Spleen (tissue), 7 donors: ENCODE measurements around the gene FAM240A.

ENCODE experiments used
- POLR2A ChIP-seq, 3 donors: fragments of 450-650 bp; IDR thresholded peaks; one replicate each; pipeline ENCODE4 v1.5.1; 2017; ENCODE audit warnings: antibody characterized with exemption in 3 of 3, mild to moderate bottlenecking in 1 of 3
- POLR2AphosphoS5 ChIP-seq, 3 donors: sonication (generic); formaldehyde crosslinking; IDR thresholded peaks; one replicate each; pipeline ENCODE4 v1.5.1; 2017; ENCODE audit warnings: antibody characterized with exemption in 3 of 3
- TF ChIP-seq, protein P1 (sequence below), 11 experiments: fragments of 200-600 bp in 7 of 11; fragments of 450-650 bp in 4 of 11; sonication (generic) in 4 of 11; IDR thresholded peaks in 8 of 11; conservative IDR thresholded peaks in 3 of 11; 1 replicate in 7 of 11; 2 replicates in 4 of 11; pipeline versions ENCODE4 v1.4.0 to v1.8.0; 2016 to 2021; ENCODE audit warnings: antibody characterized with exemption in 11 of 11, inconsistent platforms in 4 of 11, mild to moderate bottlenecking in 1 of 11
- donor health status: DM: no; HTN: no; CAD: no; lungs with moderate emphysema.
- donor health status: DM: no; HTN: no; CAD: no.
- donor health status: DM: no; HTN: no; CAD: no.

DNA sequence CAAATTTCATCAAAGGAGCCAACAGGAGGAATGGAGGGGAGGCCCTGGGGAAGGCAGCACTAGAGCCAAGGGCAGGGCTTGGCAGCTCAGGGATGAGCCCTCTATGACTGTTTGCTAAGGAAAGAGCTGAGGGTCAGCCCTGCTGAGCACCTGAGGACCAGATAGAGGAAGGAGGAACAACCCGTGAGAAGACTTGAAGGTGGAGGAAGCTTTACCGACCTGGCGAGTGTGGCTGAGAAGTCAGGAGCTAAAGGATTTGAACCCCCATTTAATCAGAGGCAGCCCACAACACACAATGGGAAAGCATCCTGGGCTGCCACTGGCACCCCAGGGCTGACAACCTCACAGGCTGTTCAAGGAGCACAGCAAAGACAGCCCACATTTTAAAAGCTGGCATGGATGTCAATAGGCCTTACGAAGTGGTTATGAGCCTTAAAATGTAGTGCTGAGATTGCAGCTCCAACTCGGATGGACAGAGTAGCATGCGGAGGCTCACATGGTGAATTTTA, 25.5 kb upstream of the FAM240A start:
- TF ChIP-seq, protein P1, sequence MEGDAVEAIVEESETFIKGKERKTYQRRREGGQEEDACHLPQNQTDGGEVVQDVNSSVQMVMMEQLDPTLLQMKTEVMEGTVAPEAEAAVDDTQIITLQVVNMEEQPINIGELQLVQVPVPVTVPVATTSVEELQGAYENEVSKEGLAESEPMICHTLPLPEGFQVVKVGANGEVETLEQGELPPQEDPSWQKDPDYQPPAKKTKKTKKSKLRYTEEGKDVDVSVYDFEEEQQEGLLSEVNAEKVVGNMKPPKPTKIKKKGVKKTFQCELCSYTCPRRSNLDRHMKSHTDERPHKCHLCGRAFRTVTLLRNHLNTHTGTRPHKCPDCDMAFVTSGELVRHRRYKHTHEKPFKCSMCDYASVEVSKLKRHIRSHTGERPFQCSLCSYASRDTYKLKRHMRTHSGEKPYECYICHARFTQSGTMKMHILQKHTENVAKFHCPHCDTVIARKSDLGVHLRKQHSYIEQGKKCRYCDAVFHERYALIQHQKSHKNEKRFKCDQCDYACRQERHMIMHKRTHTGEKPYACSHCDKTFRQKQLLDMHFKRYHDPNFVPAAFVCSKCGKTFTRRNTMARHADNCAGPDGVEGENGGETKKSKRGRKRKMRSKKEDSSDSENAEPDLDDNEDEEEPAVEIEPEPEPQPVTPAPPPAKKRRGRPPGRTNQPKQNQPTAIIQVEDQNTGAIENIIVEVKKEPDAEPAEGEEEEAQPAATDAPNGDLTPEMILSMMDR (IDR thresholded peaks at IDR 0.05 in 8 of 11, conservative IDR thresholded peaks at IDR 0.05 in 3 of 11), result no peak
- TF ChIP-seq POLR2A (IDR thresholded peaks at IDR 0.05) (no peak), POLR2AphosphoS5 (IDR thresholded peaks at IDR 0.05) (no peak)
